NCI-H2081 (cell line): ENCODE data around the gene EVPLL.
"Not testable (repeated sequence)": the region's sequence is repeated elsewhere in the genome, so short reads cannot be mapped to it uniquely, and the experiment has no call there.

Experiments
- DNase-seq, 2 experiments: peaks; one replicate each; lab custom pipeline; 2025; lab: John Stamatoyannopoulos, UW

The EVPLL gene

DNA sequence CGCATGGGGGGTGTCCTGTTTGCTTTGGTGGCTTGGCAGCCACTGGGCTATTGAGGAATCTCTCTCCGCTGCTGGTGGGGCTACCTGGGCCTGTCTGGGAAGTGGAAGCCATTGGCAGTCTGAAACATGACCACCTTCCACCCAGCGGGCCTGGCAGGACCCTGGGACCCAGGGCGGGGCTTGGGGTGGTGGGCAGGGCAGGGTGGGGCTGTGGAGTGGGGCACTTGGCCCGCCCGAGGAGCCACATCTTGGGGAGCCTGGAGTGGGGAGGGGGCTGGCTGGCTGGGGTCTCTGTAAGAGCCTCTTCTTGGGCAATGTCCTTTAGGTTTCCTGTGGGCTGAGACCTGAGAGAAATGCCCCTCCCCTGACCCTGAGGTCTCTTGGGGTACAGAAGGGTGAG is 48.0 kb downstream of the EVPLL start:
- DNase-seq, result not testable (repeated sequence)

- not testable (repeated sequence) for DNase-seq
Measured at GRCh38 chr17:18426639-18427038, 49.1 kb downstream of the EVPLL start.

DNA sequence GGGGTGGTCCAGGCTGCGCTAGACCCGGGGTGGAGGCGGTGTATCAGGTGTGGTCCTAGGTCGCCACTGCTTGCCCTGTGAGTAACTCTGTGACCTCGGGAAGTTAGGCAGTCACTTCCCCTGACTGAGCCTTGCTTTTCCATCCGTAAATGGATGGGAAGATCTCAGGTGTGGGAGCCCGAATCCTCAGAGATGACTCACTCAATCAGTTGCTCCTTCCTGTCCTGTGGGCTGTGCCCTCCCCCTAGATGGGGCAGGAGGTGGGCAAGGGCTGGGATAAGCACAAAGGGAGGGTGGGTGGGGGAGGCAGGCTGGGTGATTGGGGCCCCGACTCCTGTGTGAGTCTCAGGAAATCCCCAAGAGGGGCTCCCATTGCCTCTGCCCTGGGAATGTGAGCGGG is 54.6 kb downstream of the EVPLL start:
- not testable (repeated sequence) for DNase-seq
